Measurements from ENCODE around the gene DDX49.

DNA sequence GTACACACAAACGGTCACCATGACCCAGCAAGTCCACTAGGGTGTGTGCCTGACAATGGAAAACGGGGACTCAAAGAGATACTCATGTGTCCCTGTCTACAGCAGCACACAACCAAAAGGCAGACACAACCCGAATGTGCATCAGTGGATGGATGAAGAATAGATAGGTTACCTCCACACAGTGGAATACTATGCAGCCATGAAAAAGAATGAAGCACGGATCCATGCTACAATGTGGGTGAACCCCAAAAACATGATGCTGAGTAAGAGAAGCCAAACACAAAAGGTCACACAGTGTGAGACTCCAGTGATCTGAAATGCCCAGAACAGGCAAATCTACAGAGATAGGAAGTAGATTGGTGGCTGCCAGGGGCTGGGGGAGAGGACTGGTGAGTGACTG, 32.5 kb upstream of the DDX49 start:
- no peak for TF ChIP-seq CTCF (IDR thresholded peaks at IDR 0.05 in 8 of 11, conservative IDR thresholded peaks at IDR 0.05 in 3 of 11)
- TF ChIP-seq POLR2AphosphoS5 (IDR thresholded peaks at IDR 0.05) = no peak
- no peak for TF ChIP-seq POLR2A (IDR thresholded peaks at IDR 0.05)
